GM19193 (cell line): ENCODE data around the gene TNK2.

Source experiments
- POLR2A ChIP-seq: IDR thresholded peaks from 4 replicates; pipeline ENCODE4 v1.6.1; 2011; ENCODE audit not compliant: insufficient read depth, insufficient read length; ENCODE audit errors: extremely low read depth

TNK2 gene

DNA sequence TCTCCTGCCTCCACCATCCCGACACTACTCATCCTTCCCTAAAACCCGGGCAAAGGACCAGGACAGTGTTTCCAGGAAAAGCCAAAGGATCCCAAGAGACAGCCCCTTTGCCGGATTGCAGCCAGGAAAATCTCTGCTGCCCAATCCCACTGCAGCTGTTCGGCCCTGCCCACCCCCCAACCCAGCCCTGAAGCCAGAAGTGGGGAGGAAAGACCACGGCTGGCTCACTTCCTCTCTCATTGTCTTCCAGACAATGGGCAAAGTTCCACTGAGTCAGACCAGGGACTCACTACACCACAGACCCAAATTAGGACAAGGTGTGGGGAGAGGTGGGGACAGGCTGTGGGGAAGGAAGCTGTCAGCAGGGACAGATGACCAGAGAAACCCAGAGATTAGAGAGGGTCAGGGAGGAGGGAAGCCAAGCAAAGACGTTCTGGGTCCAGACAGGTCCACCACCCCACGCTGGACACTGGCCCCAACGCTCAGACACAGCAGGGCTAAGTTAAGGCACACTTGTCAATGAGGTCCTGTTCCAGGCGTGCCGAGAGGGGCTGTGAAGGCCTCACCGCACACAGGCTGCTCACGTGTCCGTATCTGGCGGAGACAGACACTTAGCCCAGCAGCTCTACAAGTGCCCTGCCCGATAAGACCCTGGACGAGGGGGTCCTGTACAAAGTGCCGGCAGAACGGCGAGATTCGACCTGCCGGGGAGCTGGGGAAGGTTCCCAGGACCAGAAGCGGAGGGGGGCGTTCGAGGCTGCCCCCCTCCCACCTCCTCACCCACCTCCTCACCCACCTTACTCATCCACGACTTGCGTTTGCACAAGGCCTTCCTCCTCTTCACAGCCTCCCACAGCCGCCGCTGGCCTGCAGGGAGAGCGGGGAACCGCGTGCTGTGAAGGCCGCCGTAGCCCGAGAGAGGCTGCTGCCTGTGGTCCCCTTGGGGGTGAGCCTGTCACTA, 21.9 kb downstream of the TNK2 start:
- no peak for TF ChIP-seq POLR2A

DNA sequence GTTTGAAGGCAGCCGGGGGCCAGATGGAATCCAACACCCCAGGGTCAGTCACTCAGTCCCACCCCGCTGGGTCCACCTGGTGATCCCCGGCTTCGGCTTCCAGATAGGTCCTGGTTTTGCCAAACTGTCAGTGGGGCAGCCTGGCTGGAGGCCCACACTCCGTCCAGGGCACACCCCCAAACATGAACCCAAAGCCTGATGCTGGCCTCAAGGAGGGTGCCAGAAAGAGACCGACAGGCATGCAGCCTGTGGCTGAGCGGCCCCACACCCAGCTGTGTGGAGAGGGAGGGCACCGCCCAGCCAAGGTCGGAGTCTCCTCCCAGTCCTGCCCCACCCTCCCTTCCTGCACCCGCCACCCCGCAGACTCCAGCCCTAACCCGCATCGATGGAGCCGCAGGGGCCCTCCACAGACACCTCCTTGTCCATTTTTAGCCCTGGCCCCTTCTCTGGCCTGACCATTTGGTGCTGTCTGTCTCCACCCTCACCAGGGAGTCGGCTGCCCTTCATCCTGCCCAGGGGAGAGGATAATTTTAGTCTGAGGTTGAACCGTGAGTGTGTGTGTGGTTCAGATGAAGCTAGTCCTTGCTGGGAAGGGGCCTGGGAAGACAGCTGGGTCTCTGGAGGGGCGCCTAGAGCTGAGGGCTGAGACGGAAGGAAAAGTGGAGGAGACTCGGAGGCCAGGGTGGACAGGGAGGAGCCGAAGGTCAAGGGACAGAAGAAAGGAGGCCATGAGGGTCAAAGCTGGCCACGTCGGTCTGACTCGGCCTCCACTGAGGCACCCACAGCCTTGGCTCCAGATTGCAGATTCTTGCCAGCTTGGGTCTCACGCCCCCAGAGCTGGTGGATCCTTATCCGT, 23.1 kb downstream of the TNK2 start:
- no peak for TF ChIP-seq POLR2A

DNA sequence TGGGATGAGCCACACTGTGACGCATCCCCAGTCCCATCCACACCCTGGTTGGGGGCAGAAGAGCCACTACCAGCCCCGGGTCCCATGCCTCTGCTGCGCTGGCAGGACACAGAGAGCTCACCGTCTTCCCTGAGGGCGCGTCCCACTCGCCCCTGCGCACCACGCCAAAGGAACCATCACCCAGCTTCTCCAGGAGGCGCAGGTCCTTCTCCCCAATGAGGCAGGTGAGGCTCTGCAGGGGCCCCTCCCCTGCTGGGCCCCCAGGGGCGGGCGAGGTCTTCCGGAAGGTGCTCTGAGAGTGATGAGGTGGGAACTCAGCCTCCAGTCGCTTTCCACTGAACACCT, 23.7 kb downstream of the TNK2 start:
- no peak for TF ChIP-seq POLR2A

- TF ChIP-seq POLR2A: no peak
Measured at GRCh38 chr3:195883801-195884200, 24.6 kb downstream of the TNK2 start.

- no peak for TF ChIP-seq POLR2A
Measured at GRCh38 chr3:195883160-195883559, 25.2 kb downstream of the TNK2 start.

- TF ChIP-seq POLR2A: no peak
Measured at GRCh38 chr3:195882002-195882441, 26.3 kb downstream of the TNK2 start.

- no peak for TF ChIP-seq POLR2A
Measured at GRCh38 chr3:195881276-195881988, 26.9 kb downstream of the TNK2 start.

DNA sequence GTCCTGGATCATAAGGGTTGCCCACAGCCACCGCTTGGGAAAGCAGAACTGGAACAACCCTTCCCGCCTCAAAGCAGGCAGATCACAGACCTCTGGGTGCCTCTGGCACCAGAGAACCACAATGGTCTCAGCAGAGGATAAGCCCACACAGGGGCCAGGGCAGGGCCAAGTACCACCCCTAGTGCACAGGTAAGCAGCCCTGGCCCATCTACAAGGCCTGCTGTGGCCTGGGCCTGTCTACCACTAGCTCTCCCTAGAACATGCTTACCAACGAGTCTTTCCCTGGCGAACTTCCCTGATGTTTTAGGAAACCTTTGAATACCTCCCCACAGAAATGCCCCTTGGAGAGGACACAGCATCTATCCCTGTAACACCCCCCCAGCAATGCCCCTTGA, 28.3 kb downstream of the TNK2 start:
- TF ChIP-seq POLR2A: no peak

DNA sequence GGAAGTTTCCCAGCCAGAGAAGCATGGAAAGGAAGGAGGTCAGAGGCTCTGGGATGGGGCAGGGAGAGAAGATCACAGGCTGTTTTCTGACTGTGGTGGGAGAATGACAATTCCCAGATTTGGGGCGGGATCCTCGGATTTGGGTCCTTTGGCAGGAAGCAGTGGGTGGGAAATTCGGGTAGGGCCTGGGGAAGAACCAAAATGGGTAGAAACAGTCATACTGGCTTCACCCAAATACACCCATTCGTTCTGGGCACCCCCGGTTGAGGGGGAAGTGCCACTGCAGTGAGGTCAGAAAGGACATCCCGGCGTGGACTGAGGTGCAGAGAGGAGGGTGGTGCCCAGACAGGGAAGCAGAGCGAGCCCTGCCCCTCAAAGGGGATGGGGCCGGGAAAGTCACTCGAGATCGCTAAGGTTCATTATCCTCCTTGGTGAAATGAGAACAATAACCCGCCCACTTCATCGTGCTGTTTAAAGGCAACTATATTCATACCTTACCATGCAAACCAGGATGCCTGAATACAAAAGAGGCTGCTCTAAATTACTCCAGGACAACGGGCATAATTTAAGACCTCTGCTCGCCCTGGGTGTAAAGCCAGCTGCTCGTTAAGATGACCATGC, 28.8 kb downstream of the TNK2 start:
- TF ChIP-seq POLR2A: no peak

DNA sequence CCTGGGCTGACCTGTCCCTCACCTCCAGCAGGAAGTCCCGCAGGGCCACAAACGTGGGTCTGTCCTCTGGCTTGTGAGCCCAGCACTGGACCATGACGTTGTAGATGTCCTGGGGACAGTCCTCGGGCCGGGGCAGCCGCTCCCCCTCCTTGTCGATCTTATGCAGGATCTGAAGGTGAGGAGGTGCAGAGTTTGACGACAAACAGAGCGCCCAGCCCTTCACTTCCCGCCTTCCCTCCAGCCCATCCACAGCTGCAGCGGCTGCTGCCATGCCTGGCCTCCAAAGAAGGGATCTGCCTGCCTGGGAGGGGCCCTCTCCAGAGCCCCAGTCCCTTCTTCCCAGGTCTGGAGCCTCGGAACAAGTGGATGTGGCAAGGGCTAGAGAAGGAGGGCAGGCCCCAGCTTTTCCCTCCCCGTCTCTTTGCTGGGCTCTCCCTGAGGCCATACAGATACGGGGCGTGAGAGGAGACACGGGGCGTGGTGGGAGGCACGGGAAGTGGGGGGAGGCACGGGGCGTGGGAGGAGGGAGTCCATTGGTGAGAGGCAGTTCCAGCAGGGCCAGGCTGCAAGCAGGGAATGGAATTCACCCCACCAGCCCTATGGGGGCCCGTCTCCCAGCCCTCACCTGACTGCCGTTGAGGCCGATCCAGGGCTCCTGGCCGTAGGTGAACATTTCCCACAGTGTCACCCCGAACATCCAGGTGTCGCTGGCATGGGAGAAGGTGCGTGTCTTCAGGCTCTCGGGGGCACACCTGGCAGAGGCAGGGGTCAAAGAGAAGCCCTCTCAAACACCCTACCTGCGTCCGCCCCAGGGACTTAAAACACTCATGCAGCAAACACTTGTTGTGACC, 29.7 kb downstream of the TNK2 start:
- TF ChIP-seq POLR2A: no peak

DNA sequence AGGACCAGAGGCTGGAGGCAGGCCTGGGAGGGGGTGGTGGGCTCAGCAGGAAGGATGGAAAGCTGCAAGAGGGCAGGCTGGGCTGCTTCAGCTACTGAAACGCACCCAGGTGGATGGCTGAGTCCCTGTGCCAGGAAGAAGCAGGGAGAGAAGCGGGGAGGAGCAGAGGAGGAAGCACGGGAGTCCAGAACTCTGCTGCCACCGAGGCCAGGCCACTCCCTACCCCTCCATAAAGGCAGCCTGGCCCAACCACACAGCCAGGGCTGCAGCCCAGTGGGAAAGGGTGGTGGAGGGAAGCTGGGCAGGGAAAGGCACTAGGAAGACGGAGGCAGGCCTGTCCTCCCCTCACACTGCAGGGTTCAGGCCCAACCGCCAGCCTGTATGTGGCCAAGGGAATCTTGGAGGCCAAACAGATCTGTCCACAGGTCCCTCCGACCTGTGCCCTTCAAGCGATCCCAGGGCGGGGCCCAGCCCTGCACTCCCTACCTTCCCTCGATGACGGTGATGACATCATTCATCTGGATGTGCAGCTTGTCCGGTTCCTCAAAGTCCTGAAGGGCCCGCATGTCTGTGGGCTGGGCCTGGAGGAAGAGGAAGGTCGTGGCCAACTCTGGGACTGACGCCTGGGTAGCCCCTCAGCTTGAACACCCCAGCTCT, 30.5 kb downstream of the TNK2 start:
- TF ChIP-seq POLR2A: no peak

DNA sequence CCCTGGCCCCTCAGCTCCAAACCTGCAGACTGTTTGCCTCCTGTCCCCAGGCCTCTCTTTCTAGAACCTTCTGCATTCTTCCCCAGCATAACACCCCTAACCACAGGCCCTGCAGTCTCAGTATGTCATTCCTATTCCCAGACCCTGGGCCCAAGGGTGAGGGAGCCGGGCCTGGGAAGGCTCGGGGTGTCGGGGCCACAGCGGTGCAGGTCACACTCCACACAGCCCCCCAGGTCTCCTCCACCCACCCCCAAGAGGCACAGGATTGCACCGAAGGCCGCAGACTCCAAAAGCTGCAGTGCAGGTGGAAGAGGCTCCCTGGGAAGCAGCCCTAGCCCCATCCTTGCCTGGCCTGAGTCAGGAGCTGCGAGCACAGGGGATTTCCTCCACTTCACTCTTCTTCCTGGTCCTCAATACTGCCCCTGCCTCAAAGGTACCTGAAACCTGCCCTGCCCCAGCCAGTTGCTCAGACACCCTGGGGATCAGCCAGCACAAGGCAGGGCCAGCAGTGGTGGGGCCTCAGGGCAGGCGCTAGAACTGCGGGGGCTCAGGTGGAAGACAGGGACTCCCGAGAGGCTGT, 31.1 kb downstream of the TNK2 start:
- no peak for TF ChIP-seq POLR2A
